ENCODE data around the gene XRCC4.

The XRCC4 gene

GRCh38 chr5:83362526-83362925 is 285.2 kb downstream of the XRCC4 start:
- intact Hi-C loops (cut with DNase I), result no loop called here
- DNase-seq, result no peak

- no peak for DNase-seq
- intact Hi-C loops (cut with DNase I), result no loop called here
These were observed 286.0 kb downstream of the XRCC4 start for GRCh38 chr5:83363111-83363885.

- DNase-seq, result no peak
- intact Hi-C loops (cut with DNase I), result no loop called here
These were observed 286.5 kb downstream of the XRCC4 start for GRCh38 chr5:83363886-83364275.

- no peak for DNase-seq
- intact Hi-C loops (cut with DNase I), result no loop called here
These were observed 287.3 kb downstream of the XRCC4 start for GRCh38 chr5:83364312-83365299.

- intact Hi-C loops (cut with DNase I), result no loop called here
These were observed 291.0 kb downstream of the XRCC4 start for GRCh38 chr5:83368319-83368718.

GRCh38 chr5:83368835-83369234 is 291.5 kb downstream of the XRCC4 start:
- intact Hi-C loops (cut with DNase I), result no loop called here

More at GRCh38 chr5:83368319-83368718, 291.0 kb downstream of the XRCC4 start:
- peak in 1 of 42 donors; percentile 17 for DNase-seq

GRCh38 chr5:83370957-83371356 is 293.6 kb downstream of the XRCC4 start:
- DNase-seq, result no peak
- intact Hi-C loops (cut with DNase I), result no loop called here

More at GRCh38 chr5:83368835-83369234, 291.5 kb downstream of the XRCC4 start:
- DNase-seq, result no peak

GRCh38 chr5:83371726-83372125 is 294.4 kb downstream of the XRCC4 start:
- no peak for DNase-seq

GRCh38 chr5:83374547-83374946 is 297.2 kb downstream of the XRCC4 start:
- intact Hi-C loops (cut with DNase I), result no loop called here
- no peak for DNase-seq

More at GRCh38 chr5:83371726-83372125, 294.4 kb downstream of the XRCC4 start:
- intact Hi-C loops (cut with DNase I), result no loop called here

GRCh38 chr5:83375049-83375745 is 297.9 kb downstream of the XRCC4 start:
- intact Hi-C loops (cut with DNase I), result no loop called here
- DNase-seq, result no peak

GRCh38 chr5:83376461-83376860 is 299.1 kb downstream of the XRCC4 start:
- intact Hi-C loops (cut with DNase I), result no loop called here
- no peak for DNase-seq

- intact Hi-C loops (cut with DNase I), result no loop called here
- no peak for DNase-seq
These were observed 300.0 kb downstream of the XRCC4 start for GRCh38 chr5:83377131-83377865.

- DNase-seq, result no peak
- intact Hi-C loops (cut with DNase I), result no loop called here
These were observed 301.4 kb downstream of the XRCC4 start for GRCh38 chr5:83378624-83379289.

- intact Hi-C loops (cut with DNase I), result no loop called here
- DNase-seq, result no peak
These were observed 308.5 kb downstream of the XRCC4 start for GRCh38 chr5:83385812-83386211.

GRCh38 chr5:83387041-83387440 is 309.7 kb downstream of the XRCC4 start:
- intact Hi-C loops (cut with DNase I), result no loop called here
- DNase-seq, result no peak

- intact Hi-C loops (cut with DNase I), result no loop called here
These were observed 311.3 kb downstream of the XRCC4 start for GRCh38 chr5:83388608-83389007.

GRCh38 chr5:83392766-83393503 is 315.6 kb downstream of the XRCC4 start:
- intact Hi-C loops (cut with DNase I), result no loop called here
- no peak for DNase-seq

More at GRCh38 chr5:83388608-83389007, 311.3 kb downstream of the XRCC4 start:
- no peak for DNase-seq

- intact Hi-C loops (cut with DNase I), result no loop called here
- DNase-seq, result no peak
These were observed 316.1 kb downstream of the XRCC4 start for GRCh38 chr5:83393504-83393866.

Data from head of caudate nucleus (tissue), 42 donors.